Prostate gland (tissue), 2 donors: Measurements from ENCODE around the gene SORBS1.

Source experiments
- POLR2A ChIP-seq: fragments of 450-650 bp; IDR thresholded peaks from one replicate; pipeline ENCODE4 v1.6.1; 2016; ENCODE audit warnings: antibody characterized with exemption, mild to moderate bottlenecking
- POLR2AphosphoS5 ChIP-seq: sonication (generic); formaldehyde crosslinking; IDR thresholded peaks from one replicate; pipeline ENCODE4 v1.6.1; 2017; ENCODE audit warnings: antibody characterized with exemption
- TF ChIP-seq, protein P1 (sequence below), 4 experiments: fragments of 200-600 bp in 2 of 4; fragments of 450-650 bp in 2 of 4; sonication (generic) in 2 of 4; IDR thresholded peaks; 1 replicate in 3 of 4; 2 replicates in 1 of 4; pipeline ENCODE4 v1.5.1; 2016 to 2019; ENCODE audit warnings: antibody characterized with exemption in 4 of 4, mild to moderate bottlenecking in 2 of 4, moderate library complexity in 2 of 4

DNA sequence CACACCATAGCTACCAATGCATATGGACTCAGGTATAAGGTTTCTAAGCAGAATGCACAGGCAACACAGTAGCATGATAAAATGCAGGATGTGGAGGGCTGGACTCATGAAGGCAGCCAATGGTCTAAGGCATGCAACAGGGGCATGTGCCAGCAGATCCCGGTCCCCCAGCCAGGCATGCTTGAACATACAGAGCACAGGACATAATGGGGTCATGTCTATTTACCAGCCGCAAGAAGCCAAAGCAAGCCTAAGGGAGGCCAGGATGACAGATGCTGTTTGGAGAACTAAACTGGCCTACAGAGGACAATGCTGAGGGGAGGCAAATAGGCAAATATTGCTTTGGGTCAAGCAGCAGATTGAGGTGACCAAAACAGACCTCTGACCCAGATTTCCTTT lies 210.3 kb downstream of the SORBS1 start:
- TF ChIP-seq POLR2A = no peak
- TF ChIP-seq, protein P1, sequence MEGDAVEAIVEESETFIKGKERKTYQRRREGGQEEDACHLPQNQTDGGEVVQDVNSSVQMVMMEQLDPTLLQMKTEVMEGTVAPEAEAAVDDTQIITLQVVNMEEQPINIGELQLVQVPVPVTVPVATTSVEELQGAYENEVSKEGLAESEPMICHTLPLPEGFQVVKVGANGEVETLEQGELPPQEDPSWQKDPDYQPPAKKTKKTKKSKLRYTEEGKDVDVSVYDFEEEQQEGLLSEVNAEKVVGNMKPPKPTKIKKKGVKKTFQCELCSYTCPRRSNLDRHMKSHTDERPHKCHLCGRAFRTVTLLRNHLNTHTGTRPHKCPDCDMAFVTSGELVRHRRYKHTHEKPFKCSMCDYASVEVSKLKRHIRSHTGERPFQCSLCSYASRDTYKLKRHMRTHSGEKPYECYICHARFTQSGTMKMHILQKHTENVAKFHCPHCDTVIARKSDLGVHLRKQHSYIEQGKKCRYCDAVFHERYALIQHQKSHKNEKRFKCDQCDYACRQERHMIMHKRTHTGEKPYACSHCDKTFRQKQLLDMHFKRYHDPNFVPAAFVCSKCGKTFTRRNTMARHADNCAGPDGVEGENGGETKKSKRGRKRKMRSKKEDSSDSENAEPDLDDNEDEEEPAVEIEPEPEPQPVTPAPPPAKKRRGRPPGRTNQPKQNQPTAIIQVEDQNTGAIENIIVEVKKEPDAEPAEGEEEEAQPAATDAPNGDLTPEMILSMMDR (IDR thresholded peaks at IDR 0.05) = no peak
- peak; percentile 55 for TF ChIP-seq POLR2AphosphoS5
